Measurements from ENCODE around the gene ARPIN.
"Not testable (repeated sequence)": the region's sequence is repeated elsewhere in the genome, so short reads cannot be mapped to it uniquely, and the experiment has no call there.

ARPIN gene

DNA sequence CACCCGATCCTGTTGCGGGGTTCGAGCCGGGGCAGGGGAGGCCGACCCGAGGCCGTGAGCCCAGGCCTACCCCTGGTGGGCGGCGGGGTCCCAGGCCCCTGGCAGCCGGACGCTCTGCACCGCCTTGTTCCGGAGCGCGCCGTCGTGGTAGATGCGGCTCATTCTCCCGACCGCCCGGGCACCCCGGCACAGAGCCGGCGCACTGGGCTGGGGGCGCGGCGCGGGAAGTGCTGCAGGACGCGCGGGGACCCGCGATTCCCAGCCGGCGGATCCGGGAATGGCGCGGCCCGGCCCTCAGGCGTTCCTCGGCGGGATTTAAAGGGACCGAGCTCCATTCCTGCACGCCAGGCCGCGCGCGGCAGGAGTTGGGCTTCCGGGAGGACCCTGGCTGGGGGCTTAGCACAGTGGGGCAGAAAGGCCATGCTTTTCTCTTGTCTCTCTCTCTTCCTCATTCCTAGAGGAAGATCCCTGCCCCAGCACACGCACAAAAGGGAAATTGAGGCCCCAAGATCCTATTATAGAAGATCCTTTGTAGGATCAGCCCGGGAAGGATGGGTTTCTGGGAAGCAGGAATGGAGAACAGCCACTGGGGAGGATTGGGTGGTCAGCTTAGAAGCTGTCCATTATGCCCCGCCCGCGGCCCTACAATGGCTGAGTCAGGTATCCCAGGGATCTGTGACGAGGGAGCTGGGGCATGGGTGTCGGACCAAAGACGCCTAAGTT lies at the start of gene ARPIN:
TSS of gene ARPIN (minus strand) at position 279 of the 723 bp plus-strand sequence. CDS start at position 162, 117 bp downstream.
- no peak for DNase-seq (ENCODE audit: low spot score)
- in situ Hi-C loops (cut with MboI; ENCODE audit: low sequenced_read_pairs, unreplicated experiment): no loop called here
- TF ChIP-seq, protein P1, sequence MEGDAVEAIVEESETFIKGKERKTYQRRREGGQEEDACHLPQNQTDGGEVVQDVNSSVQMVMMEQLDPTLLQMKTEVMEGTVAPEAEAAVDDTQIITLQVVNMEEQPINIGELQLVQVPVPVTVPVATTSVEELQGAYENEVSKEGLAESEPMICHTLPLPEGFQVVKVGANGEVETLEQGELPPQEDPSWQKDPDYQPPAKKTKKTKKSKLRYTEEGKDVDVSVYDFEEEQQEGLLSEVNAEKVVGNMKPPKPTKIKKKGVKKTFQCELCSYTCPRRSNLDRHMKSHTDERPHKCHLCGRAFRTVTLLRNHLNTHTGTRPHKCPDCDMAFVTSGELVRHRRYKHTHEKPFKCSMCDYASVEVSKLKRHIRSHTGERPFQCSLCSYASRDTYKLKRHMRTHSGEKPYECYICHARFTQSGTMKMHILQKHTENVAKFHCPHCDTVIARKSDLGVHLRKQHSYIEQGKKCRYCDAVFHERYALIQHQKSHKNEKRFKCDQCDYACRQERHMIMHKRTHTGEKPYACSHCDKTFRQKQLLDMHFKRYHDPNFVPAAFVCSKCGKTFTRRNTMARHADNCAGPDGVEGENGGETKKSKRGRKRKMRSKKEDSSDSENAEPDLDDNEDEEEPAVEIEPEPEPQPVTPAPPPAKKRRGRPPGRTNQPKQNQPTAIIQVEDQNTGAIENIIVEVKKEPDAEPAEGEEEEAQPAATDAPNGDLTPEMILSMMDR (IDR thresholded peaks at IDR 0.05; ENCODE audit: borderline replicate concordance, control extremely low read depth, extremely low read depth, insufficient read depth, missing control alignments): no peak

DNA sequence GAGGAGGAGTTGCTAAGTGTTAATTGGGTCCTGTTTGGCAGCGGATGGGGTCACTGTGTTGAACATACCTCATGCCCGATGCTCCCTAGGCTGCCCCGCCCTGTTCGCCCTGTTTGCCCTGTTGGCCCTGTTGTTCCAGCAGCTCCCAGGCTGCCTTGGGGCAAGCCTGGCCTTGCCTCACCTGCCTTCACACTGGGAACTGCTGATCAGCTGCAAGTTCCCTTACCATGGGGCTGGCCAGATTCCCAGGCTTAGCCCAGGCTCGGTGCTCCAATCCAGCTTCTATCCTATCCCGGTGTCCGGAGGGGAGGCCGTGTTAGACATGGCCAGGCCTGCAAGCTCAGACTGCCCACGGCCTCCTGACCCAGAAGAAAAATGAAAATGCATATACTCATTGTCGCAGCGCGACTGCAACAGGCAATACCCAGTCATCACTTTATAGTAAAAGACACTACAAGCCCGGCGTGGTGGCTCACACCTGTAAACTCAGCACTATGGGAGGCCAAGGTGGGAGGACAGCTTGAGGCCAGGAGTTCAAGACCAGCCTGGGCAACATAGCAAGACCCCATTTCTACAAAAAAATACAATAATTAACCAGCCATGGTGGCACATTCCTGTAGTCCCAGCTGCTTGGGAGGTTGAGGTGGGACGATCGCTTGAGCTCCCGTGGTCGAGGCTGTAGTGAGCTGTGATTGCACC lies 45.5 kb upstream of the ARPIN start:
- TF ChIP-seq, protein P1 (IDR thresholded peaks at IDR 0.05; ENCODE audit: borderline replicate concordance, control extremely low read depth, extremely low read depth, insufficient read depth, missing control alignments): no peak
- DNase-seq (ENCODE audit: low spot score): no peak
- in situ Hi-C loops (cut with MboI; ENCODE audit: low sequenced_read_pairs, unreplicated experiment): no loop called here

DNA sequence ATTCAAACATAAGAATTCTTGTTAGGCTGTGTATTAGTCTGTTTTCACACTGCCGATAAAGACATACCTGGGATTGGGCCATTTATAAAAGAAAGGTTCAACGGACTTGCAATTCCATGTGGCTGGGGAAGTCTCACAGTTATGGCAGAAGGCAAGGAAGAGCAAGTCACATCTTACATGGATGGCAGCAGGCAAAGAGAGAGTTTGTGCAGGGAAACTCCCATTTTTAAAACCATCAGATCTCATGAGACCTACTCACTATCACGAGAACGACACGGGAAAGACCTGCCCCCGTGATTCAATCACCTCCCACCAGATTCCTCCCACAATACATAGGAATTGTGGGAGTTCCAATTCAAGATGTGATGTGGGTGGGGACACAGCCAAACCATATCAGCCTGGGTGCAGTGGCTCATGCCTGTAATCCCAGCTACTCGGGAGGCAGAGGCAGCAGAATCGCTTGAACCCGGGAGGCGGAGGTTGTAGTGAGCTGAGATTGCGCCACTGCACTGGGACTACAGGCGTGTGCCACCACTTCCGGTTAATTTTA lies 42.8 kb upstream of the ARPIN start:
- DNase-seq (ENCODE audit: low spot score); in situ Hi-C loops (cut with MboI; ENCODE audit: low sequenced_read_pairs, unreplicated experiment): not testable (repeated sequence)

DNA sequence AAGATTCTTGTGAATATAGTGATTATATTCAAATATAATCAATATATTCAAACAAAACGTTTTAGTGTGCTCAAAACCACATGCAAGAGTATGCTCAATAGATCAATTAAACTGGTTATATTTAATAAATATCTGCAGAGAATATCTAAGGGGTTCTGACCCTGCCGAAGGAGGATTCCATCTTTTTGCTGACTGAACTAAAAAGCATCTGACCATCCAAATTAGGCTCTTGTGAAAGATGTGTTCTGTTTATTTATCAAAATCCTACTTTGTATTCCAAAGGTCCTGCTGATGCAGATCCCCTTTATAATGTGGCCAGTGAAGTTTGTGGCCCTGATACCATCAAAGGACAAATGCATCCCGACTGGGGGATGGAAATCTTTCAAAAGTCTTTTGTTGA lies 41.8 kb upstream of the ARPIN start:
- TF ChIP-seq, protein P1 (IDR thresholded peaks at IDR 0.05; ENCODE audit: borderline replicate concordance, control extremely low read depth, extremely low read depth, insufficient read depth, missing control alignments): no peak
- in situ Hi-C loops (cut with MboI; ENCODE audit: low sequenced_read_pairs, unreplicated experiment): no loop called here

DNA sequence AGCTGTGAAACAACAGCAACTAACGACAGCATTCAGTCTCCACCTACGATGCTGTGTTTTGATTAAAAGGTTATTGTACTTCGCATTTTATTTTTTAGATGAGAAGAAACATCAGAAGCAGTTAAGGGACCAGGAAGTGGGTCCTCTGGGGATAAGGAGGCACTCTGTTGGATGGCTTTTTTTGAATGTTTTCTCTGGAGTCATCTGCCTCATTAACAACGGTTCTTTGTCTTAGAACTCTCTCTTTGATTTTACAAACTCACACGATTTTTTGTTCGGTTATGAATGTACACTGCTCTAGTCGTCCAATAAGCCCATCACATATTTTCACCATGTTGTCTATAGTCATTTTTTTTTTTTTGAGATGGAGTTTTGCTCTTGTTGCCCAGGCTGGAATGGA lies 36.0 kb upstream of the ARPIN start:
- DNase-seq (ENCODE audit: low spot score): no peak
- in situ Hi-C loops (cut with MboI; ENCODE audit: low sequenced_read_pairs, unreplicated experiment): no loop called here
- TF ChIP-seq, protein P1 (IDR thresholded peaks at IDR 0.05; ENCODE audit: borderline replicate concordance, control extremely low read depth, extremely low read depth, insufficient read depth, missing control alignments): no peak

More for the DNA sequence above, 41.8 kb upstream of the ARPIN start:
- DNase-seq (ENCODE audit: low spot score): no peak

DNA sequence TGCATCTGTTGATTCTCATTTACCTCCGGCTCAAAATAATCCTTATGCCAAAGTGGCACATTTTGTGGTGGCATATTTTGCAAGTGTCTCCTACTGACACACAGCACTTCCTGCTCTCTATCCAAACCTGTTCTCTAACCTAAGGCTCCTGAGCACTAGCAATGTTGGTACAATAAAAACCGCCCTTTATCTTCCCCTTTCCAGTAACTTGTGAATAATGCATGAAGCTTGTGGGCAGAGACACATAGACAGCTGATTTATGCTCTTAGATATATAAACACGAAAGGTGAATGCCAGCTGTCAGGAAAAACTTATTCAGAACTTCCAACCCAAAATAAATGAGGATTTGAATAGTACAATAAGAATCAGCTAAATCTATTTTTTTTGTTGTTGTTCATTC lies 34.6 kb upstream of the ARPIN start:
- in situ Hi-C loops (cut with MboI; ENCODE audit: low sequenced_read_pairs, unreplicated experiment): no loop called here
- TF ChIP-seq, protein P1 (IDR thresholded peaks at IDR 0.05; ENCODE audit: borderline replicate concordance, control extremely low read depth, extremely low read depth, insufficient read depth, missing control alignments): no peak
- DNase-seq (ENCODE audit: low spot score): no peak

All from GM13976 (cell line).